ENCODE results near the gene MCOLN1. TPM values are rescaled to one million over a fixed set of nuclear protein-coding genes. Genes with fewer than 3 reads are reported as not detected.
A peak's percentile ranks its signal among the peaks of the same experiment; 100 is the strongest.
"Not testable (repeated sequence)": the region's sequence is repeated elsewhere in the genome, so short reads cannot be mapped to it uniquely, and the experiment has no call there.

MCOLN1 gene
- total RNA-seq, 6 donors from 2014 or later = 12.9 to 118 (median 69.7) TPM

- Histone ChIP-seq H3K27ac (peak within 1 kb of the TSS; percentile 91 to 98 (median 95)), H3K4me3 (peak within 1 kb of the TSS; percentile 51 to 94 (median 76)), H3K27me3 (no peaks in the 10 kb centered on the region), H3K36me3 (peaks cover 0 to 49% (median 25%) of the 10 kb centered on the region in 4 donors), H3K4me1 (peaks cover 13 to 28% (median 19%) of the 10 kb centered on the region in 4 donors), H3K9me3 (no peaks in the 10 kb centered on the region)
- ATAC-seq (ENCODE audit: low FRiP score in 2 of 2) (peak; percentile 93 to 94), DNase-seq (peak; percentile 95 to 99)
- 0% methylated on average over 2 to 39 of the region's 76 CpGs for WGBS, 2 donors
- TF ChIP-seq CTCF (IDR thresholded peaks at IDR 0.05) = peak in 1 of 6 experiments; percentile 13
- peak; percentile 69 to 93 for TF ChIP-seq POLR2AphosphoS5 (IDR thresholded peaks at IDR 0.05)
- TF ChIP-seq EP300 (IDR thresholded peaks at IDR 0.05) = peak in 1 of 4 donors; percentile 70
- TF ChIP-seq POLR2A (IDR thresholded peaks at IDR 0.05) = peak in 3 of 4 donors; percentile 54 to 76 (median 70)
Measured at GRCh38 chr19:7535047-7535997, 12.9 kb downstream of the MCOLN1 start, which contains the start of gene PNPLA6. TSS of gene PNPLA6 (plus strand) at chr19:7535717. CDS start at chr19:7535789, 72 bp downstream.

- DNase-seq (no peak), ATAC-seq (ENCODE audit: low FRiP score in 2 of 2) (no peak)
- Histone ChIP-seq H3K4me1 (peaks cover 13 to 28% (median 19%) of the 10 kb centered on the region in 4 donors), H3K9me3 (no peaks in the 10 kb centered on the region), H3K27me3 (no peaks in the 10 kb centered on the region), H3K27ac (peak overlapping the region; percentile 91 to 98 (median 95)), H3K4me3 (peak overlapping the region; percentile 51 to 94 (median 76)), H3K36me3 (peaks cover 7 to 49% (median 31%) of the 10 kb centered on the region in 4 donors)
- 21 to 36% methylated on average over 16 to 26 of the region's 30 CpGs for WGBS, 2 donors
- no peak for TF ChIP-seq CTCF (IDR thresholded peaks at IDR 0.05)
- TF ChIP-seq POLR2A (IDR thresholded peaks at IDR 0.05) = no peak
Measured at GRCh38 chr19:7535998-7536695, 13.7 kb downstream of the MCOLN1 start.

GRCh38 chr19:7538990-7539389, 16.6 kb downstream of the MCOLN1 start:
- not testable (repeated sequence) for DNase-seq; H3K27me3 ChIP-seq; H3K4me3 ChIP-seq; ATAC-seq (ENCODE audit: low FRiP score in 2 of 2); H3K9me3 ChIP-seq; H3K27ac ChIP-seq
- peaks cover 6 to 16% (median 10%) of the 10 kb centered on the region in 4 donors for H3K4me1 ChIP-seq
- WGBS, 2 donors = 92 to 96% methylated on average over 5 of the region's 5 CpGs
- peaks cover 23 to 71% (median 51%) of the 10 kb centered on the region in 4 donors for H3K36me3 ChIP-seq

- no peak overlapping the region for H3K27ac ChIP-seq
- H3K36me3 ChIP-seq = peaks cover 23 to 81% (median 55%) of the 10 kb centered on the region in 4 donors
- peaks cover 6 to 18% (median 11%) of the 10 kb centered on the region in 4 donors for H3K4me1 ChIP-seq
- no peak overlapping the region for H3K4me3 ChIP-seq
- DNase-seq (peak in 1 of 2 donors; percentile 69), ATAC-seq (ENCODE audit: low FRiP score in 2 of 2) (no peak)
- H3K9me3 ChIP-seq = no peaks in the 10 kb centered on the region
- WGBS, 2 donors = 95% methylated on average over 28 of the region's 28 CpGs
- H3K27me3 ChIP-seq = no peaks in the 10 kb centered on the region
- TF ChIP-seq POLR2AphosphoS5 (IDR thresholded peaks at IDR 0.05) = no peak
- no peak for TF ChIP-seq CTCF (IDR thresholded peaks at IDR 0.05)
- TF ChIP-seq POLR2A (IDR thresholded peaks at IDR 0.05) = no peak
- no peak for TF ChIP-seq EP300 (IDR thresholded peaks at IDR 0.05)
Measured at GRCh38 chr19:7539827-7540425, 17.5 kb downstream of the MCOLN1 start.

Measured in upper lobe of left lung (tissue), 6 donors.